Activated CD4-positive, alpha-beta T cell treated with anti-CD3 and anti-CD28 coated beads, Interleukin-2, amount 50 U/mL, for 16 hours (primary cell): ENCODE measurements around the gene CD58.
"Not testable (repeated sequence)": the region's sequence is repeated elsewhere in the genome, so short reads cannot be mapped to it uniquely, and the experiment has no call there.

Experiments used
- DNase-seq: peaks from one replicate; pipeline ENCODE4 v3.0.0-alpha.2; 2020

CD58 gene

DNA sequence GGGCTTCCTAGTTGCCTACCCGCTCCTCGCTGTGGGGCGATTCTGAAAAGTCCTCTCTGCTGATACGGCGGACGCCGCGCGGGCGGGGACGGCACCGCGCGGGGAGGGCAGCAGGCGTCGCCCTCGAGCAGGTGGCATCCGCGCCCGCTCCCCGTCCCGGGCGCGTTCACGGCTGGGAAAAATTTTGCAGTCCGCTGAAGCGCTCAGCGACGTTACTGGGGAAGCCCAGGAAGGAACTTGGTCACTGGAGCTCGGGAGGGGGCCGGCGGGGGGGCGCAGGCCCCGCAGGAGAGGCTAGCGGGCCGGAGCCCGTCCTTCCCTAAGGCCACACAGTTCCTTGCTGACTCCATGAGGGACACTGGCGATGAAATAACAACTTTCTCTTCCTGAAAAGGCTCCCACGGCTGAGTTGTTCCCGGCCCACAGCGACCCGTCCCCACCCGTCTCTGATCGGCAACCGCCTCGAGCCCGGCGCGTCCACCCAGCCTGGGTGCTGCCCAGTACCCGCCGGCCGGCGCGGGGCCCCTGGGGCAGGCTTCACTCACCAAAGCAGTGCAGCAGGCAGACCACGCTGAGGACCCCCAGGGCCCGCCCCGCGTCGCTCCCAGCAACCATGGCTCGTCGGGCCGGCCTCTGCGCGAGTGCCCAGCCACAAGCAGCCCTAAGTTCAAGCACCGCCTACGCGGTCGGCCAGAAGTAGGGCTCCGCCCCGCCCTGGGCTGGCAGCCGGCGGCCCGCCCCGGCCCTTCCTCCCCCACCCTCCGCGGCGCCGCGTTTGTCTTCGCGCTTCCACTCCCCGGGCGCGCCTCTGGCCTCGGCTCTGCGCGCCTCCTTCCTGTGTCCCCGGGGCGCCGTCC lies at the start of gene CD58:
Gene CD58, minus strand, starts transcription at position 669 of the 857 bp plus-strand sequence. Its CDS starts 54 bp downstream, at position 615.
- peak; percentile 93 for DNase-seq

DNA sequence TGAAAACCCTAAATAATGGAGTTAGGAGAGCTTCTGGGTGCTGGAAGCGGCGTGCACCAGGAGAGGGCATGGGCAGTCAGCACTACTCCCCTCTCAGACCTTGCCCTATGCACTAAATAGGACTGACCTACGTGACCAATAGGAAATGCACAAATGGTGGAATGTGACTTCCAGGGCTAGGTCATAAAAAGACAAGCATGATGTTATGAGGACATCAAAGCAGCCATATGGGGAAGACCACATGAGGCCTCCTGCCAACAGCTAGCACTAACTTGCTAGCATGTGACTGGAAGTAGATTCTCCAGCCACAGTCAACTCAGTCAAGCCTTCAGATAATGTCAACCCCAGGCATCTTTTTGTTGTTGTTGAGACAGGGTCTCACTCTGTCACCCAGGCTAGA lies 49.6 kb upstream of the CD58 start:
- DNase-seq, result not testable (repeated sequence)

DNA sequence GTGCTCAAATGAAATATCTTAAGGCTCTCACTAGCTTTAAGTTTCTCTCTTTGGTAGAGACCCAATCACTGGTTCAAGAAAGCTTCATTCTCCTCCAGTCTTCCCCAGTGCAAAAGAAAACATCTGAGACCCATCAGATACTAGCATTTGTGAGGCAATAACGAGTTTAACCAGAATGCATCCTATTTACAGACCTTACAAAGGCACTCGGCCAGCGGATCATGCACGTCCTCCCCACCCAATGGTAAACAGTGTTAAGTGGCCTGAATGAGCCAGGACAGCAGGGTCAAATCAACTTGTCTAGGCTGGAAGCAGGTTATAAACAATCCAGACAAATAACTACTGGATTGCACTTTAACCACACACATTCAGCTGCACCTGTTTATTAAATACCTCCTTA lies 48.3 kb upstream of the CD58 start:
- DNase-seq, result not testable (repeated sequence)

DNA sequence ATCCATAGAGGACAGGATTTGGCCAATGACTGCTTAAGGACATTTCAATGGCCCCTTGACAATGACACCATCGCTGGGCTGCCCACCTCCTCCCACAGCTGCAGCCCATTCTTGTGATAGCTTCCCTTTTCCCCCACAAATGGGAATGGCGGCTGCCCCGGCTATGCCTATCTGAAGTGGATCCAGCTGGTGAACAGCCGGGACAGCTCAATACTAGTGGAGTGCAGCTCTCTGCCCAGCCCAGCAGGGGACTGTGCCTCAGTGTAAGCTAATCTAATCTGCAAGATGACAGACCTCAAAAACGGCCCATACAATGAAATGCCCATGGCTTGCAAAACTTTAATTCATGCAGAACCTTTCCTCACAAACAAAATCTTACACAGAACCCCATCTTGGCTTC lies 47.0 kb upstream of the CD58 start:
- not testable (repeated sequence) for DNase-seq

DNA sequence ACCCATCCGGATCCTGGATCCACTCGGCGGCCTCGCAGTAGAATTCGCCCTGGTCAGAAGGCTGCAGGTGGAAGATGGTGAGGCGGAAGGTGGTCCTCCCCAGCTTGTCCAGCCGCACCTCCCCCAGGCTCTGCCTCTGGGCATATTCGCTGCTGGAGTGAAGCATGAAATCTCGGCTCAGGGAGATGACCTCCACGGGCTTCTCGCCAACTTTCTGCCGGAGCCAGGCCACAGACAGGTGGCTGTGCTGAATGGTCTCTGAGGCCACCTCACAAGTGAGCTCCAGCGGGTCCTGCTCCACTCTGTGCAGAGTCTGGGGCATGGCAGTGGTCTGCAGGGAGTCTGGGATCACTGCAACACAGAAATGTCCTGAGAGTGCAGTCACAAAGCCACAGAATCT lies 43.0 kb upstream of the CD58 start:
- not testable (repeated sequence) for DNase-seq

DNA sequence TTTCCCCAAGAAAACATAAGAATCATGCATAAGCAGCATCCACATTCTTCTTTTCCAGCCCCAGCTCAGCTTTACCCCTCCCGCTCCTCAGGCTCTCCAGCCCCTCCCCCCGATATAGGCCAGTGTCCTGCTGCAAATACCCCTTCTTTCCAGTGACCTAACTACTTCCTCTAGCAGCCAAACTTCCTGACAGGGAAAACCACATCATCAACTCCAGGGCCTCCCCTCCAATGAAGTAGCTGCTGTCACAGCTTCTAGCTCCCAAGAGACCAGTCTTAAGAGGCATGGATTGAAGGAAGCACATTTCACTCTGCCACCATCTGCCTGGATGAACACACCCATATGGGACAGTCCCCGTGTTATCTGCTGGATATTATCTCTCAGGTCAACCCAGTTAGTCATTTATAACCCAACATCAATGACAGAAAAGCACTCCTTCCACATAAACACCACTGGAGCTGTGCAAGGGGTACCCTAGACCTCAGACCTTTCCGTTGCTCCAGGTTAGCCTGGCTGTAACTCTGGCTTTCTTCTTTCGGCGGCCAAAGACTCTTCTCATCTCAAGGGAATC lies 39.1 kb upstream of the CD58 start:
- DNase-seq, result not testable (repeated sequence)

DNA sequence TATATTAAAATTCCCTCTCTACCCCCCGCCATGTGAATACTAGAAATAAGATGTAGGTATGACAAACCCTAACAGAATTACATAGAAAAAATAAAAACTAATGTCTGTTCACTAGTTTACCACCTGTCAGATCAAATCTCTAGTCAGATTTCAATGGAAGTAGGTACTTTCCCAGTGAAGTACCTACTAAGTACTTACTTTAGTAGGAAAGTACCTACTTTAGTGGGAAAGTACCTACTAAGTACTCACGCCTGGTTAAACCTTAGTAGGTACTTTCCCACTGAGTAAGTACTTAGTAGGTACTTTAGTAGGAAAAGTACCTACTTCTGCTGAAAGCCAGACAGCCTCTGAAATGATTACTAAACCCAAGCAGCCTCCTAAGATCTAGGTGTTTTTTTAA lies 38.0 kb upstream of the CD58 start:
- not testable (repeated sequence) for DNase-seq

DNA sequence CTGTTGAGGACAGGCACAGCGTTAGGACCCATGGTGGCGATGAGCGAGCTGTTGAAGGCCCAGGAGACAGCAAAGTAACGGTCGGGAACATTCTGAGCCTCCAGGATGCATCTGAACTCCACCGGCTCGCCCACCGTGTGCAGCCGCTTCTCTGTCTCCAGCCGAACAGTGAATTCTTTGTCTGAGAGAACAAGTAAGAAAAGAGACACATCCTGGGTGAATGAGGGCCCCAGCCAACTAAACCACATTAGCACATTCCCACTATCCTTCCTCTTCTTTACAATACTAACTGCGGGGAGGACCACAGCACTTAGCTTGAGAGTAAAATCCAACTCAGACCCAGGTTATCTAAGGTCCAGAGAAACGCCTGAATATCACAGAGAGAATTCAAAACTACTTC lies 37.3 kb upstream of the CD58 start:
- DNase-seq, result not testable (repeated sequence)

DNA sequence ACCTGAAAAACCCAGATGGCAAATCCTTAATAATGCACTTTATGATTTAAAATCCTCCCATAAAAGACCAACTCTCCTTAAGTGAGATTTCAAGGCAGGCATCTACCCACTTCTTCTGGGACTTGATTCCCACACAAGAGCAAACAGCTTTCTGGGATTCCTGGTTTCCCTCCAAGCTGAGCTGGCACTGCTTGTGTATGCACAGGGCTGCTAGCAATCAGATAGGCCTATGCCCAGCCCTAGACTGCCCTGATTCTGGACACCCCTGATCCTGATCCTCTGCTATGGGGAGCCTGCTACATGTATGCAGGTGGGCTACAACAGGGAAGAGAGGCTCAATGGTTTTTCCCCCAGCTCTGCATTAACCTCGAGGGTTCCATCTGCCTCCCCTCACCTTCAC lies 36.6 kb upstream of the CD58 start:
- DNase-seq, result not testable (repeated sequence)

GRCh38 chr1:116606067-116606466 lies 35.2 kb upstream of the CD58 start:
- DNase-seq, result not testable (repeated sequence)

DNA sequence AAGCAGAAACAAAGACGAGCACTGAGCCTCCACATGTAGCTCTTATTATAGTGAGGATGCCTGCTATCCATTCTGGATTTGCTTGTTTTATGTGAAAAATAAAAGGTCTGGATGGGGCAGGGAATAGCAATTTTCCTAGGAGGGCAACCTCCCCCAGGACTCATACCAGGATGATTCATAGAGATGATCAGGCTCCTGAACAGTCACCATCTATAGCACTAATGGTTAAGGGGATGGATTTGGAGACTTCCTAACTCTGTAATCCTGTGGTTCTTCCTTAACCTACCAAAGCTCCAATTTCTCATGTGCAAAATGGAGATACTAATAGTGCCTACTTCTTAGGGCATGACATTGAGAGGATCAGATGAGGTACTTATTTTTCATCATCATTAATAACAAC lies 34.5 kb upstream of the CD58 start:
- no peak for DNase-seq

DNA sequence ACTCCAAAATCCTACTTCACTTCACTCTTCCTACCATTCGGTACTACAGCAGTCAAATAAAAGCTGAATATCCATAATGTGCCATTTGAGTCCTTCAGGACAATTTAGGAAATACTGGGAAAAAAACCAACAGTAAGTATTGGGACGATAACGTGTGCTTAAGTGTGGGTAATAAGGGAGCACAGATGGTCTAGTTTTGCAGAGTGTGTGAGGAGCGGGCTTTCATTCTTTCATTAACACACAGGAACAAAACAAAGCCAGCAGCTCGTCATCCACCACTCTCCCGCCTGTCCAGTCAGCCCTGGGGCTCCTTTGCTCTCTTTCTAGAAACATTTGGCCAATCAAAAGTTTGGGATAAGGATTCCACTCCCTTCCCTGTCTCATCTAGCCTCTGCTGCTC lies 33.6 kb upstream of the CD58 start:
- DNase-seq, result not testable (repeated sequence)

DNA sequence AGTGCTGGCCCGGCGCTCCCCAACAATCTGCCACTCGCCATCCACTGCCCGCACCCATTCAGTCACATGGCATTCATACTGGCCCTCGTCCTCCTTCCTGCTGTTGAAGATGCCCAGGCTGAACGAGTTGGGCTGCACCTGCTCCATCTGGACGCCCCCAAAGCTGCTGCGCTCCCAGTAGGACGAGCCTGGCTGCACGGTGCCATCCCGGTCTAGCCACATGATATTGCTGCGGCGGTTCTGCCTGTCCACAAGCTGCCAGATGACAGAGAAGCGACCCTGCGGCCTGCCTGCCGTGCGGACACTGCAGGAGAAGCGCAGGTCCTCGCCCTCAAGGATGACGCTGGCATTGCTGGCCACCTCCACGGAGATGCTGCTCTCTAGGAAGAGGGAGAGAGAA lies 32.8 kb upstream of the CD58 start:
- DNase-seq, result not testable (repeated sequence)

- not testable (repeated sequence) for DNase-seq
Measured at GRCh38 chr1:116599369-116599768, 28.5 kb upstream of the CD58 start.

DNA sequence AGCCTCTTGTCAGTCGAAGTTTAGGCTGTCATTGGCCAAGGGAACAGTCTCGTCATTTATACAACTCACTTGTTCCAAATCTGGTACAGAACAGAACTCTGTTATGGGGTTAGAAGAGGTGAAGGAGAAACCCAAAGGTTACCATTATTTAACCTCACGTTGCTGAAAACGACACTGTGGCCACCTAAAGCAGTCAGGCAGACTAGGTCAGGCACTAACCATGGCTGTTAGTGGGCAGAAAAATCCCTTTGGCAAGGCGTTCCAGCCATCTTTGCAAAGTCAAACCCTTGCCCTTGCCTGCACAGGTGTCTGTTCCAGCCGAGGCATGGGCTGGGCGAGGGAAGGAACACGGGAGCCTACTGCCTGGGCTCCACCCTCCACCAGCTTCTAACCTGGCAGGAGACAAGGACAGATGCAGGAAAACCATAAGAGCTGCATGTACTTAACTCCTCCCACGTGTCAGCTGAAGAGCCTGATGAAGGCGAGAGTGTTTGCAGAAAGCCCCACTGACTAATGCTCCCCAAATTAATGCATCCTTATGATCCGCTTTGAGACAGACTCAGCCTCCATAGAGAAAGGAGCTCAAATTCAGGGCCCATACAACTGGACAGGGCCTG lies 27.7 kb upstream of the CD58 start:
- not testable (repeated sequence) for DNase-seq

DNA sequence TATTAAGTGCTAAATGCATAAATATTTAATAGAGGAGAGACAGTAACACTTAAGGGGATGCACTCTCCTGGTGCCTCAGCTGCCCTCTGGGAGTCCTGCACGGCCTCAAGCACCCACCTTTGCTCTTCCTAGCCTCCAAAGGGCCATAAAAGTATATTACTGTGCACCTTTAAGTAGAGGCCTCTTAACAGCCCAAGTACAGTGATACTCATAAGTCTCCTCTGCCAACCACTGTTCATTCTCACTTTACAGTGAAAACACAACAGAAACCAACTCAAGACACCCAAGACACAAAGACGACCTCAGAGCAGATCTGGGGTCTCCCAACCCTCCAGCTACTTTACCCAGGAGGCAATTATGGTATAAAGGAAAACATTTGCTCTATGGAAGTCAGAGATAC lies 26.6 kb upstream of the CD58 start:
- DNase-seq, result peak; percentile 29

DNA sequence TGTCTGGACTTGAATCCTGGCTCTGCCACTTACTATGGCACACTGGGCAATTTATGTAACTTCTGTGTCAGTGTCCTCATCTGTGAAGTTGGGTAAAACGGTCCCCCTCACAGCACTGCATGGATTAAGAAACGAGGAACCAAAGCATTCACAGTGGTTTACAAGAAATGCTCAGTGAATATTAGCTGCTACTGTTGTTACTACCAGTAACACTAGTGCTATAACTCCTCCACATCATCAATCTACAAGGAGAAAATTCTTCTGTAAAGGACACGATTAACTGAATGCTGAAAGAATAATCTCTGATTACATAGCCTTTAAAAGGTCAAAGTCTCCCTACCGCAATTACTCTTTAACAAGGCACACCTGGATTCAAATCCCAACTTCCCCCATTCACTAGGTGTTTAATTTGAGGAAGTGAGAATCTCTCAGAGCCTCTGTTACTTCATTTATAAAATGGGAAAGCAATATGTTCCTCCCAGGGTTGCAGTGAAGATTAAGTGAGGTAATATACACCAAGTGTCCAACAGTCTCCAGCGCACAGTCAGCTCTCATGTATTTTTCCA lies 26.0 kb upstream of the CD58 start:
- not testable (repeated sequence) for DNase-seq

GRCh38 chr1:116595946-116596741 lies 25.3 kb upstream of the CD58 start:
- DNase-seq, result peak; percentile 37

DNA sequence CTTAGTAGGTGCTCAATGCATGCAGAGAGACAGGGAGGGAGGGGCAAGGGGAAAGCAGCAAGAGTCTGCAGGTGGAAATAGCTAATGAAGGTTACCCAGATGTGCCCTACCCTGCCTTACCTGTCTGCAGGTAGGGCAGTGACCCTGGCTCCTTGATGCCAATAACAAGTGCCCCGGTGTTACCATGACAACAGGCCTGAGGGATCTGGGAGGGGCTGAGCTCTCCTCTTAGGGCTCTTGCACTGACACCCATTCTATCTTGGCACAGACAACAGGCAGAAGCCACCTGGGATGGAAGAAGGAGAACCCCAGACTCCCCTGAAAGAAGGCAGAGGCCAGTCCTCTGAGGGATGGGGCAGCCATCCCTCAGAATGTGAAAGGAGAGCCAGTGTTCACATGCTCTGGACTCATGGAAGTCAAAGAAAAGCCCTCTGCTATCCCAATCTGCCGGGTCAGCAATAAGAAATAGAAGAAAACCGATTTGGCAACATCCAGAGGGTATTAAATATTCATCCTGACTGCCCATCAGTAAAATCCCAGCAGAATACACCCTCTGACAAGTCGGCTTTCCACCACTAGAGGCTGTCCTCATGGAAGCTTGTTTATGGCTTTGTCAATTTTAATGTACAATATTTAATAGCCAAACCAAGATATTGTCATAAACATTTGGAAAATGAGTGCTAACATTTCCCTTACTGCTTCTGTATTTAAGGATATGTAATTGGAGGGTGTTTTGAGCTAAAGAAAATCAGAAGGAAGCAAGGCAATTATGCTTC lies 24.4 kb upstream of the CD58 start:
- not testable (repeated sequence) for DNase-seq

DNA sequence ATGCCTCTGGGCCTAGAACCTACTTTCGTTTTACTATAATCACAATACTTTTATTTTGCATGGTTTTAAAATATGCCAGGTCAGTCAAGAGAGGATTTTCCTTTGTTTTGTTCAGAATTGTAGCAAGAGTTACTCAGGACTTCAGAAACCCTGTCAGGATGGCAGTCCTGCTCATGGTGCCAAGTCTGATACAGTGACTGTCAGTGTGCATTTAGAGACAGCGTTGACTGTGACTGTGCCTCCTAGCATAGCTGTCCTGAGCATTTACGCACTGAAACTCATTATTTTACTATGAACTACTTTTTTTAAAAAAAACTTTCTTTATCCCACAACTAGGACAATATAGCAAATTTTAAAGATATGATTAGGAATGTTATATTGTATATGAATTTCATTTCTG lies 23.2 kb upstream of the CD58 start:
- DNase-seq, result not testable (repeated sequence)

GRCh38 chr1:116593401-116593800 lies 22.6 kb upstream of the CD58 start:
- DNase-seq, result not testable (repeated sequence)
